Prostate gland (tissue), 2 donors: ENCODE results near the gene DNAJC30. TPM values are rescaled to one million over a fixed set of nuclear protein-coding genes. Genes with fewer than 3 reads are reported as not detected.
"Not testable (repeated sequence)": the region's sequence is repeated elsewhere in the genome, so short reads cannot be mapped to it uniquely, and the experiment has no call there.

Source experiments
- DNase-seq: peaks from one replicate; pipeline ENCODE4 v3.0.0-alpha.2; 2019; ENCODE audit warnings: low spot score
- H3K27ac ChIP-seq, 2 donors: fragments of 200-600 bp; sonication (generic); 2 replicates each; pipeline ENCODE4 v1.5.1; 2017 to 2019
- H3K27me3 ChIP-seq: fragments of 200-600 bp; sonication (generic); replicated peaks from 2 replicates; pipeline ENCODE4 v1.5.1; 2019; ENCODE audit not compliant: insufficient read depth
- H3K36me3 ChIP-seq, 2 donors: fragments of 200-600 bp; sonication (generic); 1 replicate in 1 of 2; 2 replicates in 1 of 2; pipeline versions ENCODE4 v1.5.1 to v1.8.1; 2017 to 2019
- H3K4me1 ChIP-seq: fragments of 200-600 bp; sonication (generic); replicated peaks from 2 replicates; pipeline ENCODE4 v1.5.1; 2019
- H3K4me3 ChIP-seq, 2 donors: fragments of 200-600 bp; sonication (generic); 2 replicates each; pipeline ENCODE4 v1.5.1; 2017 to 2019
- H3K9me3 ChIP-seq: fragments of 200-600 bp; sonication (generic); 2 replicates; pipeline ENCODE4 v1.5.1; 2017
- CTCF ChIP-seq, 4 experiments: fragments of 200-600 bp in 2 of 4; fragments of 450-650 bp in 2 of 4; sonication (generic) in 2 of 4; IDR thresholded peaks; 1 replicate in 3 of 4; 2 replicates in 1 of 4; pipeline ENCODE4 v1.5.1; 2016 to 2019; ENCODE audit warnings: antibody characterized with exemption in 4 of 4, mild to moderate bottlenecking in 2 of 4, moderate library complexity in 2 of 4
- POLR2A ChIP-seq: fragments of 450-650 bp; IDR thresholded peaks from one replicate; pipeline ENCODE4 v1.6.1; 2016; ENCODE audit warnings: antibody characterized with exemption, mild to moderate bottlenecking
- POLR2AphosphoS5 ChIP-seq: sonication (generic); formaldehyde crosslinking; IDR thresholded peaks from one replicate; pipeline ENCODE4 v1.6.1; 2017; ENCODE audit warnings: antibody characterized with exemption
- WGBS: methylation state at CpG from one replicate; pipeline ENCODE4 v1.1.5; 2018; 5-methylcytosine and 5-hydroxymethylcytosine counted together
- intact Hi-C: fragments of 100-400 bp; cut with DNase I; formaldehyde crosslinking; loops from one replicate; pipeline ENCODE4 v1.14.2; 2022
- total RNA-seq, 2 donors: library from RNA; depleted of rRNA; stranded (reverse); fragments of >200 nt; gene quantifications; one replicate each; pipeline ENCODE4 v1.1.0, GENCODE V29; 2016

The DNAJC30 gene
- total RNA-seq, 2 donors from 2014 or later: 16.3 to 16.8 TPM

- Histone ChIP-seq H3K4me1 (peaks cover 14% of the 10 kb centered on the region), H3K36me3 (no peaks in the 10 kb centered on the region), H3K9me3 (no peaks in the 10 kb centered on the region), H3K27me3 (no peaks in the 10 kb centered on the region), H3K4me3 (no peak overlapping the region), H3K27ac (no peak overlapping the region)
- 87% methylated on average over 6 of the region's 6 CpGs for WGBS
- no peak for DNase-seq
- TF ChIP-seq CTCF (IDR thresholded peaks at IDR 0.05) (no peak), POLR2A (no peak), POLR2AphosphoS5 (no peak)
- intact Hi-C loops: no loop called here
Observed at GRCh38 chr7:73678862-73679261, 4.4 kb downstream of the DNAJC30 start.

- H3K9me3 ChIP-seq, H3K27ac ChIP-seq, DNase-seq, H3K4me3 ChIP-seq, H3K4me1 ChIP-seq, H3K27me3 ChIP-seq, H3K36me3 ChIP-seq, intact Hi-C loops: not testable (repeated sequence)
- WGBS: 85% methylated on average over 9 of the region's 9 CpGs
Observed at GRCh38 chr7:73676062-73676461, 7.2 kb downstream of the DNAJC30 start.

- intact Hi-C loops: no loop called here
- H3K36me3 ChIP-seq: no peaks in the 10 kb centered on the region
- TF ChIP-seq POLR2A: no peak
- no peak for TF ChIP-seq POLR2AphosphoS5
- no peak for TF ChIP-seq CTCF (IDR thresholded peaks at IDR 0.05)
- no peak overlapping the region for H3K27ac ChIP-seq
- 89% methylated on average over 1 of the region's 1 CpG for WGBS
- H3K9me3 ChIP-seq: no peaks in the 10 kb centered on the region
- H3K4me1 ChIP-seq: no peaks in the 10 kb centered on the region
- H3K27me3 ChIP-seq: no peaks in the 10 kb centered on the region
- H3K4me3 ChIP-seq: no peak overlapping the region
- no peak for DNase-seq
Observed at GRCh38 chr7:73674468-73675124, 8.7 kb downstream of the DNAJC30 start.

GRCh38 chr7:73671857-73672445, 11.3 kb downstream of the DNAJC30 start:
- no peak overlapping the region for H3K4me3 ChIP-seq
- no peak overlapping the region for H3K27ac ChIP-seq
- no peak for DNase-seq
- no peaks in the 10 kb centered on the region for H3K36me3 ChIP-seq
- no peaks in the 10 kb centered on the region for H3K27me3 ChIP-seq
- intact Hi-C loops: no loop called here
- H3K4me1 ChIP-seq: peaks cover 8% of the 10 kb centered on the region
- WGBS: 87% methylated on average over 15 of the region's 15 CpGs
- TF ChIP-seq POLR2A: no peak
- TF ChIP-seq CTCF (IDR thresholded peaks at IDR 0.05): no peak
- no peak for TF ChIP-seq POLR2AphosphoS5
- H3K9me3 ChIP-seq: no peaks in the 10 kb centered on the region

- no peak overlapping the region for H3K27ac ChIP-seq
- no peak overlapping the region for H3K4me3 ChIP-seq
- DNase-seq: no peak
- H3K9me3 ChIP-seq: no peaks in the 10 kb centered on the region
- H3K27me3 ChIP-seq: no peaks in the 10 kb centered on the region
- H3K4me1 ChIP-seq: peaks cover 8% of the 10 kb centered on the region
- 60% methylated on average over 6 of the region's 12 CpGs for WGBS
- intact Hi-C loops: no loop called here
- H3K36me3 ChIP-seq: no peaks in the 10 kb centered on the region
- no peak for TF ChIP-seq POLR2AphosphoS5
- no peak for TF ChIP-seq POLR2A
- TF ChIP-seq CTCF (IDR thresholded peaks at IDR 0.05): no peak
Observed at GRCh38 chr7:73671322-73671661, 12.0 kb downstream of the DNAJC30 start.
